ENCODE data around the gene C1orf146. TPM values are rescaled to one million over a fixed set of nuclear protein-coding genes. Genes with fewer than 3 reads are reported as not detected.

The C1orf146 gene
- total and polyA plus RNA-seq, 2 of the 4 experiments (the other 2 are of a cell fraction): not detected

DNA sequence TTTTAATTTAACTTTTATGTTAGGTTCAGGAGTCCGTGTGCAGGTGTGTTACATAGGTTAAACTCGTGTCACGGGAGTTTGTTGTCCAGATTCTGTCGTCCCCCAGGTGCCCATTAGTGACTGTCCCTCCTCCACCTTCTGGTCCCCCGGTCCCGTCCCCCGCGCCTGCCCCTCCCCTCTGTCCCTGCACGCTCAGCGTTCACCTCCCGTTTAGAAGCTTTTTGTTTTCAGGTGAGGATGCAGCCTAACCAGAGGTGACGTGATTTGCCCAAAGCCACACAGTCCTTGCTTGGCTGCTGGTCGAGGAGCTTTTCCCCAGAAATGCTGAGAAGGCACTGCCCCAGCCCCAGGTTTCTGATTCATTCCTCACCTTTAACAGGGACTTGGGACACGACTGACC lies 844 bp downstream of the C1orf146 start:
- no peak overlapping the region for H4K91ac ChIP-seq (ENCODE audit: insufficient read depth, low read depth, low read length)
- no peaks in the 10 kb centered on the region for H3K27me3 ChIP-seq (ENCODE audit: control insufficient read depth, insufficient read depth, low read length)
- no peak overlapping the region for H2AK9ac ChIP-seq (replicated peaks; ENCODE audit: low read depth, low read length, poor library complexity)
- no peak overlapping the region for H3K4me3 ChIP-seq (ENCODE audit: insufficient read depth, low read depth, low read length)
- ChIA-PET CTCF (no interaction called here), POLR2A (ENCODE audit: unreplicated experiment) (no interaction called here)
- H2BK120ac ChIP-seq (ENCODE audit: low read depth, low read length): no peak overlapping the region
- H3K4me2 ChIP-seq (ENCODE audit: low read depth, low read length): no peak overlapping the region
- no peak overlapping the region for H2AFZ ChIP-seq (replicated peaks; ENCODE audit: low read length, poor library complexity)
- DNase-seq (no peak), ATAC-seq (ENCODE audit: low read depth) (no peak)
- no peak overlapping the region for H3K9ac ChIP-seq (ENCODE audit: low read depth, low read length)
- no peaks in the 10 kb centered on the region for H3K79me1 ChIP-seq (ENCODE audit: low read depth in 1 of 2, low read length in 2 of 2)
- no peak overlapping the region for H2BK20ac ChIP-seq (ENCODE audit: low read depth, low read length)
- H3K14ac ChIP-seq (replicated peaks; ENCODE audit: low read depth, low read length): no peak overlapping the region
- no peak overlapping the region for H2BK15ac ChIP-seq (ENCODE audit: low read depth, low read length)
- no peak overlapping the region for H3K56ac ChIP-seq (ENCODE audit: extremely low read depth, insufficient read depth, low read length)
- no peak overlapping the region for H3K18ac ChIP-seq (ENCODE audit: low read depth, low read length)
- WGBS, 2 experiments (ENCODE audit: extremely low coverage in 2 of 2, insufficient read length in 1 of 2): 81% methylated on average over 3 of the region's 14 CpGs; no CpG with 5 or more reads in 1 of the 2 experiments
- in situ Hi-C loops (cut with MboI; ENCODE audit: low sequenced_read_pairs) (no loop called here), dilution Hi-C loops (cut with HindIII; ENCODE audit: low sequenced_read_pairs, unreplicated experiment) (no loop called here), intact Hi-C loops (cut with micrococcal nuclease) (no loop called here)
- H4K5ac ChIP-seq (ENCODE audit: low read depth, low read length): no peak overlapping the region
- H2AK5ac ChIP-seq (ENCODE audit: low read depth, low read length): no peak overlapping the region
- H3K27ac ChIP-seq (ENCODE audit: insufficient read depth, low read length): no peak overlapping the region
- no peaks in the 10 kb centered on the region for H4K20me1 ChIP-seq (ENCODE audit: insufficient read depth, low read length)
- TF ChIP-seq RAD21 (IDR thresholded peaks at IDR 0.05; ENCODE audit: low read length) (no peak), USF2 (IDR thresholded peaks at IDR 0.05; ENCODE audit: low read depth, low read length) (no peak), FOS (IDR thresholded peaks at IDR 0.05; ENCODE audit: low read depth, low read length) (no peak), CEBPB (IDR thresholded peaks at IDR 0.05; ENCODE audit: low read depth, low read length) (no peak), CHD1 (IDR thresholded peaks at IDR 0.05; ENCODE audit: low read depth, low read length) (no peak), MXI1 (IDR thresholded peaks at IDR 0.05; ENCODE audit: borderline replicate concordance, low read depth, low read length) (no peak), POLR2A (IDR thresholded peaks at IDR 0.05; ENCODE audit: low read depth, low read length) (no peak), RFX5 (IDR thresholded peaks at IDR 0.05; ENCODE audit: low read depth, low read length) (no peak), MAFK (IDR thresholded peaks at IDR 0.05; ENCODE audit: low read depth, low read length) (no peak), RCOR1 (IDR thresholded peaks at IDR 0.05; ENCODE audit: insufficient replicate concordance, low read length) (no peak), NFE2L2 (IDR thresholded peaks at IDR 0.05; ENCODE audit: low read depth, low read length) (no peak), BHLHE40 (IDR thresholded peaks at IDR 0.05; ENCODE audit: low read depth, low read length) (no peak), SMC3 (IDR thresholded peaks at IDR 0.05; ENCODE audit: low read depth, low read length) (no peak), MAZ (IDR thresholded peaks at IDR 0.05; ENCODE audit: borderline replicate concordance, low read depth, low read length) (no peak)
- TF ChIP-seq, protein P1, sequence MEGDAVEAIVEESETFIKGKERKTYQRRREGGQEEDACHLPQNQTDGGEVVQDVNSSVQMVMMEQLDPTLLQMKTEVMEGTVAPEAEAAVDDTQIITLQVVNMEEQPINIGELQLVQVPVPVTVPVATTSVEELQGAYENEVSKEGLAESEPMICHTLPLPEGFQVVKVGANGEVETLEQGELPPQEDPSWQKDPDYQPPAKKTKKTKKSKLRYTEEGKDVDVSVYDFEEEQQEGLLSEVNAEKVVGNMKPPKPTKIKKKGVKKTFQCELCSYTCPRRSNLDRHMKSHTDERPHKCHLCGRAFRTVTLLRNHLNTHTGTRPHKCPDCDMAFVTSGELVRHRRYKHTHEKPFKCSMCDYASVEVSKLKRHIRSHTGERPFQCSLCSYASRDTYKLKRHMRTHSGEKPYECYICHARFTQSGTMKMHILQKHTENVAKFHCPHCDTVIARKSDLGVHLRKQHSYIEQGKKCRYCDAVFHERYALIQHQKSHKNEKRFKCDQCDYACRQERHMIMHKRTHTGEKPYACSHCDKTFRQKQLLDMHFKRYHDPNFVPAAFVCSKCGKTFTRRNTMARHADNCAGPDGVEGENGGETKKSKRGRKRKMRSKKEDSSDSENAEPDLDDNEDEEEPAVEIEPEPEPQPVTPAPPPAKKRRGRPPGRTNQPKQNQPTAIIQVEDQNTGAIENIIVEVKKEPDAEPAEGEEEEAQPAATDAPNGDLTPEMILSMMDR (conservative IDR thresholded peaks at IDR 0.05; ENCODE audit: low read depth, low read length): no peak
- TF ChIP-seq, protein P2, sequence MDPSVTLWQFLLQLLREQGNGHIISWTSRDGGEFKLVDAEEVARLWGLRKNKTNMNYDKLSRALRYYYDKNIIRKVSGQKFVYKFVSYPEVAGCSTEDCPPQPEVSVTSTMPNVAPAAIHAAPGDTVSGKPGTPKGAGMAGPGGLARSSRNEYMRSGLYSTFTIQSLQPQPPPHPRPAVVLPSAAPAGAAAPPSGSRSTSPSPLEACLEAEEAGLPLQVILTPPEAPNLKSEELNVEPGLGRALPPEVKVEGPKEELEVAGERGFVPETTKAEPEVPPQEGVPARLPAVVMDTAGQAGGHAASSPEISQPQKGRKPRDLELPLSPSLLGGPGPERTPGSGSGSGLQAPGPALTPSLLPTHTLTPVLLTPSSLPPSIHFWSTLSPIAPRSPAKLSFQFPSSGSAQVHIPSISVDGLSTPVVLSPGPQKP (IDR thresholded peaks at IDR 0.05; ENCODE audit: borderline replicate concordance, low read depth, low read length): no peak
- BruUV-seq (replicated peaks): no TSS peak
- H3K9me3 ChIP-seq (ENCODE audit: control insufficient read depth, insufficient read depth, low read length): no peaks in the 10 kb centered on the region
- H3K9me1 ChIP-seq (ENCODE audit: insufficient read depth, low read length): no peaks in the 10 kb centered on the region
- H3K36me3 ChIP-seq (ENCODE audit: control insufficient read depth, insufficient read depth, low read length): no peaks in the 10 kb centered on the region
- no peaks in the 10 kb centered on the region for H3K4me1 ChIP-seq (ENCODE audit: control insufficient read depth, insufficient read depth, low read length)
- no peak overlapping the region for H3K4ac ChIP-seq (ENCODE audit: low read depth, low read length)
- H3K23ac ChIP-seq (ENCODE audit: low read depth, low read length): no peak overlapping the region
- H2BK5ac ChIP-seq (ENCODE audit: low read depth, low read length, poor library complexity, severe bottlenecking): no peak overlapping the region
- no peak overlapping the region for H4K8ac ChIP-seq (ENCODE audit: low read depth in 2 of 2, low read length in 2 of 2)
